ENCODE measurements around the gene ATP1A3. TPM values are rescaled to one million over a fixed set of nuclear protein-coding genes. Genes with fewer than 3 reads are reported as not detected.

ATP1A3 gene
- total and polyA plus RNA-seq, 2 of the 13 experiments (the other 11 are each of a cell fraction or from before 2014, with no cell fraction given) = 0.01 to 0.04 TPM

DNA sequence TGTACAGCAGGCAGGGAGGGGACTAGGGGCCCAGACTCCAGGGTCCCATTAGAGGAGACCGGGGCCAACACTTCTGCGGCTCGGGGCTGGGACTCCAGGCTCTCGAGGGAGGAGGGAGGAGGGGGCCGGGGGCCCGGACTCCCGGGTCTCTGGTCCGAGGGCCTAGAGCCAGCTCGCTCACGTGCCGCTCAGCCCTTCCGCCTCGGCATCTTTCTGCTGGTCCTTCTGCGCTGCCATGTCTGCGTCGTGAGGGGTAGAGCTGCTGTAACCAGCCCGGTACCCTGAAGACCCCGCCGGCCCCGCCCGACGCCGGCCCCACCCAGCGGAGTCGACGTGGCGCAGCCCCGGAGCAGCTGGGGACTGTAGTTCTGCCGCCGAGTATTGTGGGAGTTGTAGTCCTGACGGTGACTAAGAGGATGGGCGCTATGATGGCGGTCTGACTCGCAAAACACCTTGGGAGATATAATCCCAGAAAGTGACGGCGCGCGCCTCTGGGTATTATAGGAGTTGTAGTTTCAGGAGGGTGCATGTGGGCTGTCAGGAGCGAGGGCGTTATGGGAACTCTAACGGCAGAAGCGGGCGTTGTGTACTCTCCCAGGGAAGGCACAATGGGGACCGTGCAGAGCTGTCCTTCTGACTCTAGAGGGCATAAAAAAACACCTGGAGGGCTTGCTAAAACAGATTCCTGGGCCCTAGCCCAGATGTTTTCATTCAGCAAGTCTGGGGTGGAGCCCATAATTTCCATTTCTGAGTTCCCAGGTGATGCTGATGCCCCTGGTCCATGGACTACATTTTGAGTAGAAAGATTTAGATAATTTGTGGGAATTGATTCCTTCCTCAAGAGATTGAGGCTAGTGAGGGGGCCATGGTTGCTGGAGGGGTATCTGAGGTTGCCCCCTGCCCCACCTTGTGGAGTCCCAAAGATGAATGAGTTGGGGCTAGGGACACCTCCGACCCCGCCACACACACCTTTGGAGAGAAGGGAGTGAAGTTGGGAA lies 34.7 kb downstream of the ATP1A3 start, which contains the start of gene RABAC1 (continued):
- TF ChIP-seq, protein P1, sequence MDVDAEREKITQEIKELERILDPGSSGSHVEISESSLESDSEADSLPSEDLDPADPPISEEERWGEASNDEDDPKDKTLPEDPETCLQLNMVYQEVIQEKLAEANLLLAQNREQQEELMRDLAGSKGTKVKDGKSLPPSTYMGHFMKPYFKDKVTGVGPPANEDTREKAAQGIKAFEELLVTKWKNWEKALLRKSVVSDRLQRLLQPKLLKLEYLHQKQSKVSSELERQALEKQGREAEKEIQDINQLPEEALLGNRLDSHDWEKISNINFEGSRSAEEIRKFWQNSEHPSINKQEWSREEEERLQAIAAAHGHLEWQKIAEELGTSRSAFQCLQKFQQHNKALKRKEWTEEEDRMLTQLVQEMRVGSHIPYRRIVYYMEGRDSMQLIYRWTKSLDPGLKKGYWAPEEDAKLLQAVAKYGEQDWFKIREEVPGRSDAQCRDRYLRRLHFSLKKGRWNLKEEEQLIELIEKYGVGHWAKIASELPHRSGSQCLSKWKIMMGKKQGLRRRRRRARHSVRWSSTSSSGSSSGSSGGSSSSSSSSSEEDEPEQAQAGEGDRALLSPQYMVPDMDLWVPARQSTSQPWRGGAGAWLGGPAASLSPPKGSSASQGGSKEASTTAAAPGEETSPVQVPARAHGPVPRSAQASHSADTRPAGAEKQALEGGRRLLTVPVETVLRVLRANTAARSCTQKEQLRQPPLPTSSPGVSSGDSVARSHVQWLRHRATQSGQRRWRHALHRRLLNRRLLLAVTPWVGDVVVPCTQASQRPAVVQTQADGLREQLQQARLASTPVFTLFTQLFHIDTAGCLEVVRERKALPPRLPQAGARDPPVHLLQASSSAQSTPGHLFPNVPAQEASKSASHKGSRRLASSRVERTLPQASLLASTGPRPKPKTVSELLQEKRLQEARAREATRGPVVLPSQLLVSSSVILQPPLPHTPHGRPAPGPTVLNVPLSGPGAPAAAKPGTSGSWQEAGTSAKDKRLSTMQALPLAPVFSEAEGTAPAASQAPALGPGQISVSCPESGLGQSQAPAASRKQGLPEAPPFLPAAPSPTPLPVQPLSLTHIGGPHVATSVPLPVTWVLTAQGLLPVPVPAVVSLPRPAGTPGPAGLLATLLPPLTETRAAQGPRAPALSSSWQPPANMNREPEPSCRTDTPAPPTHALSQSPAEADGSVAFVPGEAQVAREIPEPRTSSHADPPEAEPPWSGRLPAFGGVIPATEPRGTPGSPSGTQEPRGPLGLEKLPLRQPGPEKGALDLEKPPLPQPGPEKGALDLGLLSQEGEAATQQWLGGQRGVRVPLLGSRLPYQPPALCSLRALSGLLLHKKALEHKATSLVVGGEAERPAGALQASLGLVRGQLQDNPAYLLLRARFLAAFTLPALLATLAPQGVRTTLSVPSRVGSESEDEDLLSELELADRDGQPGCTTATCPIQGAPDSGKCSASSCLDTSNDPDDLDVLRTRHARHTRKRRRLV (CRISPR knock-in tag; IDR thresholded peaks at IDR 0.05) = no peak
- no peak for TF ChIP-seq CERS6 (CRISPR knock-in tag; IDR thresholded peaks at IDR 0.05)
- TF ChIP-seq ZNF230 (CRISPR knock-in tag; IDR thresholded peaks at IDR 0.05) = no peak
- TF ChIP-seq ZNF292 (CRISPR knock-in tag; IDR thresholded peaks at IDR 0.05; ENCODE audit: borderline replicate concordance, low read depth) = no peak
- no peak for TF ChIP-seq NFATC3 (CRISPR knock-in tag; IDR thresholded peaks at IDR 0.05)
- TF ChIP-seq, protein P2, sequence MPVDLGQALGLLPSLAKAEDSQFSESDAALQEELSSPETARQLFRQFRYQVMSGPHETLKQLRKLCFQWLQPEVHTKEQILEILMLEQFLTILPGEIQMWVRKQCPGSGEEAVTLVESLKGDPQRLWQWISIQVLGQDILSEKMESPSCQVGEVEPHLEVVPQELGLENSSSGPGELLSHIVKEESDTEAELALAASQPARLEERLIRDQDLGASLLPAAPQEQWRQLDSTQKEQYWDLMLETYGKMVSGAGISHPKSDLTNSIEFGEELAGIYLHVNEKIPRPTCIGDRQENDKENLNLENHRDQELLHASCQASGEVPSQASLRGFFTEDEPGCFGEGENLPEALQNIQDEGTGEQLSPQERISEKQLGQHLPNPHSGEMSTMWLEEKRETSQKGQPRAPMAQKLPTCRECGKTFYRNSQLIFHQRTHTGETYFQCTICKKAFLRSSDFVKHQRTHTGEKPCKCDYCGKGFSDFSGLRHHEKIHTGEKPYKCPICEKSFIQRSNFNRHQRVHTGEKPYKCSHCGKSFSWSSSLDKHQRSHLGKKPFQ (CRISPR knock-in tag; IDR thresholded peaks at IDR 0.05; ENCODE audit: insufficient replicate concordance) = no peak
- no peak for TF ChIP-seq ATAD3A (CRISPR knock-in tag; IDR thresholded peaks at IDR 0.05)
- no peak for TF ChIP-seq ZFX (CRISPR knock-in tag; IDR thresholded peaks at IDR 0.05; ENCODE audit: low read depth)
- no peak for TF ChIP-seq ZNF17 (CRISPR knock-in tag; IDR thresholded peaks at IDR 0.05)
- TF ChIP-seq ZBTB21 (CRISPR knock-in tag; IDR thresholded peaks at IDR 0.05) = no peak
- TF ChIP-seq ATF2 (CRISPR knock-in tag; IDR thresholded peaks at IDR 0.05) = no peak
- TF ChIP-seq ZNF225 (CRISPR knock-in tag; IDR thresholded peaks at IDR 0.05) = 0 out of 2 replicates have a peak, but pooled peaks have one; percentile 12
- TF ChIP-seq KMT2A (CRISPR knock-in tag; IDR thresholded peaks at IDR 0.05) = no peak
- no peak for TF ChIP-seq ZNF543 (CRISPR knock-in tag; IDR thresholded peaks at IDR 0.05)
- no peak for TF ChIP-seq ATM (IDR thresholded peaks at IDR 0.05; ENCODE audit: borderline replicate concordance)
- TF ChIP-seq ERF (CRISPR knock-in tag; IDR thresholded peaks at IDR 0.05) = no peak
- TF ChIP-seq SOX6 (IDR thresholded peaks at IDR 0.05) = no peak
- TF ChIP-seq SOX6 (CRISPR knock-in tag; IDR thresholded peaks at IDR 0.05) = no peak; the same call in 1 of the 2 replicates
- 0 out of 2 replicates have a peak, but pooled peaks have one; percentile 44 for TF ChIP-seq POGZ (CRISPR knock-in tag; IDR thresholded peaks at IDR 0.05)
- TF ChIP-seq ZNF850 (CRISPR knock-in tag; conservative IDR thresholded peaks at IDR 0.05) = no peak
- TF ChIP-seq ZNF7 (CRISPR knock-in tag; IDR thresholded peaks at IDR 0.05) = no peak

All from HepG2 (cell line).